Subcutaneous adipose tissue (tissue), 4 donors: ENCODE measurements around the gene PTER. TPM values are rescaled to one million over a fixed set of nuclear protein-coding genes. Genes with fewer than 3 reads are reported as not detected.

ENCODE experiments used
- total RNA-seq, 4 donors: library from RNA; depleted of rRNA; stranded (reverse); fragments of >200 nt; gene quantifications; one replicate each; pipeline ENCODE4 v1.1.0, GENCODE V29; 2016
- TF ChIP-seq, protein P1 (sequence below): fragments of 450-650 bp; IDR thresholded peaks from one replicate; pipeline ENCODE4 v1.5.1; 2016; ENCODE audit warnings: low read depth, mild to moderate bottlenecking, control low read depth, antibody characterized with exemption, moderate library complexity

PTER gene
- total RNA-seq, 4 donors from 2014 or later, result 13.0 to 28.2 (median 24.1) TPM

DNA sequence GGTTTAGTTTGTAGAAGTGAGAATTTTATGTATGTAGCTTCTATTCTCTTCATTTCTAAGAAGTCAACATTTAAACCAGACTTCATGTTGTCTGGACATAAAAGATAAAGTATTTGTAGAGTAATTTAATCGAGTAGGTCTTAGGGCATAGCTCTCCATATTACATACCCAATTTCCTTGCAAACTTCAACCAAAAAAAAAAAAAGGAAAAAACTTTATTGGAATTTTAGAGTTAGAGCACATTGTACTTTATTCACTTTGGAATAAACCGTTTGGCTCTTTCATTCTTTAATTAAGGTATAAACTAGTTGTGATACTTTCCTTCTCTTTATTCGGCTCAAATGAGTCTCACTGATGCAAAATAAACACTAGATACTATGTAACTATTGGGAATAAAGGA is 36.0 kb downstream of the PTER start:
- TF ChIP-seq, protein P1, sequence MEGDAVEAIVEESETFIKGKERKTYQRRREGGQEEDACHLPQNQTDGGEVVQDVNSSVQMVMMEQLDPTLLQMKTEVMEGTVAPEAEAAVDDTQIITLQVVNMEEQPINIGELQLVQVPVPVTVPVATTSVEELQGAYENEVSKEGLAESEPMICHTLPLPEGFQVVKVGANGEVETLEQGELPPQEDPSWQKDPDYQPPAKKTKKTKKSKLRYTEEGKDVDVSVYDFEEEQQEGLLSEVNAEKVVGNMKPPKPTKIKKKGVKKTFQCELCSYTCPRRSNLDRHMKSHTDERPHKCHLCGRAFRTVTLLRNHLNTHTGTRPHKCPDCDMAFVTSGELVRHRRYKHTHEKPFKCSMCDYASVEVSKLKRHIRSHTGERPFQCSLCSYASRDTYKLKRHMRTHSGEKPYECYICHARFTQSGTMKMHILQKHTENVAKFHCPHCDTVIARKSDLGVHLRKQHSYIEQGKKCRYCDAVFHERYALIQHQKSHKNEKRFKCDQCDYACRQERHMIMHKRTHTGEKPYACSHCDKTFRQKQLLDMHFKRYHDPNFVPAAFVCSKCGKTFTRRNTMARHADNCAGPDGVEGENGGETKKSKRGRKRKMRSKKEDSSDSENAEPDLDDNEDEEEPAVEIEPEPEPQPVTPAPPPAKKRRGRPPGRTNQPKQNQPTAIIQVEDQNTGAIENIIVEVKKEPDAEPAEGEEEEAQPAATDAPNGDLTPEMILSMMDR, result no peak

DNA sequence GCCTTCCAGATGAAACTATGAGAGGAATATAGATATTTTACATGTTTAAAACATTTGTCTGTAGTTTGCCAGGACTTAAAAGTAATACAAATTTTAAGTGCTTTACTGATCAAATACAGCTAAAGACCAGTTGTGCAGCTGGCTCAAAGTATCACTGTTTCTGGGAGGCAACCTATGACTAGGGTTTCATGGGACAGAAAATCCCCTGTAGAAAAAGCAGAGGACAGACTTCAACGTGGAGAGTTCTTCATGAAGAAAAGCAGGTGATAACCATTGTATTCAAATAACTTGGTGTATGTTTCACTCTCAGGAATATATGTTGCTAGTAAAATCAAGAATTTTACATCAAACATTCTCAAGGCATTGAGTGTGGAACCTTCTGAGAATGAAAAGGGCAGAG is 40.9 kb downstream of the PTER start:
- TF ChIP-seq, protein P1, result no peak

DNA sequence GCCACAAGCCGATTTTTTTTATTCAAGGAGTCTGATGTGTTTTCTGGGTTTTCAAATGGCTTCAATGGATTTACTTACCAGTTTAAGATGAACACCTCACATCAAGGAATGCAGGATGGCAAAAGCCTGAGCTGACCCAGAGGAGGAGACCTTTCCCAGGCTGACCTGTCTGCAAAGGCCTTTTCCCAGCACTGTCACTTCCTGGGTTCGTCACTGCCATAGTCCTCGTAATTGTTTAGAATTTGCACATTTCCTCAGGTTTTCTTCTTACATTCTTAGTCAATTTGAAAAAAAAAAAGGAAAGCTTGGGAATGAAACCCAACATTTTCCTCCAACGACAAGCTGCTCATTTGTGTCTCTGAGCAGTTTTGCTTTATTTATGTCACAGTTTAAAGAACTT is 42.0 kb downstream of the PTER start:
- TF ChIP-seq, protein P1, result no peak

DNA sequence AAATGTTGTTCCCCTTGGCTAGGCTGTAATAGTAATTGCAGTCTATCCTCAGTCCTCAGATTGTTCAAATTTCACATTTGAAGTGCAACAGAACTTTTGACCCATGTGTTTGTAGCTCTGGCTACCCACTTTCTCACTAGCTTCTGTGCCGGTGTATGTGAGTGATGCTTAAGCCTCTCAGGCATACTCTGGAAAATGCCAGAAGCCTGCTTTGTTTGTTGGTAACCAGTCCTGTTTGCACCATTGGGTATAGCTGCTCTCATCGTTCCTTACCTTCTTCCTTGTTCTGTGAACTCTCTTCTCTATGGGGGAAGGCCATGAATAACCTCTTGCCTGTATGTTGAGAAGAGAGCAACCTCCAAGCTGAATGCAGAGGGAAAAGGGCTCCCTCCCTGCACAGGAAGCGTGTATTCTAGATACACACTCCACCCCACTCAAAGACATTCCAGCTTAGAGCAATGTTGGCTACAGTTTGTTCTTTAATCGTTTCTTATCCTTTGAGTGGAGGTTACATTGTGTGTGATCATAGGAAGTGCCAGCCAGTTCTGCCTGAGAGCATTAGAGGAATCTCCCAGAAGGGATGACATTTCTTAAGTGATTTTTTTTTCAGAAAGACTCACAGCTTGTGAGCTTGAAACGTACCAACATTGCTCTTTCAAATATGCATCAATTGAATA is 44.4 kb downstream of the PTER start:
- TF ChIP-seq, protein P1, result no peak

DNA sequence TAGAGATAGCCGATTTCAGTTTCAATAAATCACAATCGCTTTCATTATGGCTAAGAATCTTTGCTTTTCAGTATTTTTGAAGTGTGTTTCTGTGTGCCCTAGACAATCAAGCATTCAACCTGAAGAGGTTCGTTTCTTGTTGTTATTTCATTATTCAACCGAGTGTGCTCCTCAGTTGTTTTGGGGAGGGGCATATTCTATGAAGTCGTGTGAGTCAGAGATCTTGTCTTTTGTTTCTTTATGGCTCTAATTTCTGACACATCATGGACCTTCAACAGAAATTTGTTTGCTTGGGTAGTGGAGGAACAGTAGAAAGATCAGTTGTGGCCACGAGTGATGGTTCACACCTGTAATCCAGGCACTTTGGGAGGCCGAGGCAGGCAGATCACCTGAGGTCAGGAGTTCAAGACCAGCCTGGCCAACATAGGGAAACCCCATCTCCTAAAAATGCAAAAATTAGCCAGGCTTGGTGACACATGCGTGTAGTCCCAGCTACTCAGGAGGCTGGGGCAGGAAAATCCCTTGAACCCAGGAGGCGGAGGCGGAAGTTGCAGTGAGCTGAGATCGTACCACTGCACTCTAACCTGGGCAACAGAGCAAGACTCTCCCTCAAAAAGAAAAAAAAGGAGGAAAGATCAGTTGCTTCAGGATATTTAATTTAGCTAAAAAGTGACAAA is 46.6 kb downstream of the PTER start:
- TF ChIP-seq, protein P1, result no peak

DNA sequence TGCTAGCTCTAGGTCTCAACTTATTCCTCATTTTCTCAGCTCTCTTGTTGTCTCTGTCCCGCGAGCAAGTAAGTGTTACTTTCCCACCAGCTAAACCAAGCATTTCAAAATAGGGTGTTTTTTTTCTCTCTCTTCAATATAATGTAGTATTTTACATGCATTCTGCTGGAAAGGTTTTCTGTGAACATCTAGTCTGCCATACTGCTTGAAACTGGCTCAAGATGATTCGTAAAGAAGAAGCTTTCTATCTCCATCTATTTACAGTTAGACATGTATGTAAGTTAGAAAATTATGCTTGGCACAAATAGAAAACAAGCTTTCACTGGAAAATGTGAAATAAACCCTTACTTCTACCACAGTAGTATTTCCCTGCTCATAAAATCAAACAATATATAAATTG is 53.7 kb downstream of the PTER start:
- TF ChIP-seq, protein P1, result no peak

DNA sequence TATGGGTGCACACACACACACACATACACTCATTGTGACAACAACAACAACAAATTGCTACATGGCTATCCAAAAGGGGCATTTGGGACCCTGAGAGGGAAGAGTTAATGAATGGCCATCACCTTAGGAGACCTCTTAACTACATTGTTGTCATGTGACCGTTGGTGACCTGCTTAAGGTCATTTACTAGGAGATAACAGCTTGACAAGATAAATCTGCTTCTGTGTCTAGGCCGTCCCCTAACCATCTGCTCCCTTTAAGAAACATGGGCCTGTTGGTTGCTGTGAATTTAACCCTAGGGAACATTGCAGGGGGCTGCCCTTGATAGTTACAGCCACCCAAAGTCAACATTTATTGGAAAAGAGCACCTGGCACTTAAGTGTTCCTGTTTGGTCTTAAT is 55.1 kb downstream of the PTER start:
- TF ChIP-seq, protein P1, result no peak
